NB4 (cell line): ENCODE data around the gene PEAK3.

ENCODE experiments used
- MYC ChIP-seq: IDR thresholded peaks from 2 replicates; pipeline ENCODE4 v1.6.1; 2011; ENCODE audit warnings: low read depth, low read length
- POLR2A ChIP-seq: IDR thresholded peaks from 2 replicates; pipeline ENCODE4 v1.6.1; 2011; ENCODE audit warnings: mild to moderate bottlenecking; ENCODE audit not compliant: insufficient read length; ENCODE audit errors: extremely low read depth
- TF ChIP-seq, protein P1 (sequence below): IDR thresholded peaks from one replicate; pipeline ENCODE4 v1.5.1; 2012; ENCODE audit warnings: low read depth, low read length
- TF ChIP-seq, protein P2 (sequence below): IDR thresholded peaks from 2 replicates; pipeline ENCODE4 v1.6.1; 2011; ENCODE audit warnings: low read depth, low read length

GRCh38 chr19:2305452-2306280 lies 23.7 kb upstream of the PEAK3 start:
- TF ChIP-seq, protein P1, sequence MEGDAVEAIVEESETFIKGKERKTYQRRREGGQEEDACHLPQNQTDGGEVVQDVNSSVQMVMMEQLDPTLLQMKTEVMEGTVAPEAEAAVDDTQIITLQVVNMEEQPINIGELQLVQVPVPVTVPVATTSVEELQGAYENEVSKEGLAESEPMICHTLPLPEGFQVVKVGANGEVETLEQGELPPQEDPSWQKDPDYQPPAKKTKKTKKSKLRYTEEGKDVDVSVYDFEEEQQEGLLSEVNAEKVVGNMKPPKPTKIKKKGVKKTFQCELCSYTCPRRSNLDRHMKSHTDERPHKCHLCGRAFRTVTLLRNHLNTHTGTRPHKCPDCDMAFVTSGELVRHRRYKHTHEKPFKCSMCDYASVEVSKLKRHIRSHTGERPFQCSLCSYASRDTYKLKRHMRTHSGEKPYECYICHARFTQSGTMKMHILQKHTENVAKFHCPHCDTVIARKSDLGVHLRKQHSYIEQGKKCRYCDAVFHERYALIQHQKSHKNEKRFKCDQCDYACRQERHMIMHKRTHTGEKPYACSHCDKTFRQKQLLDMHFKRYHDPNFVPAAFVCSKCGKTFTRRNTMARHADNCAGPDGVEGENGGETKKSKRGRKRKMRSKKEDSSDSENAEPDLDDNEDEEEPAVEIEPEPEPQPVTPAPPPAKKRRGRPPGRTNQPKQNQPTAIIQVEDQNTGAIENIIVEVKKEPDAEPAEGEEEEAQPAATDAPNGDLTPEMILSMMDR = no peak
- TF ChIP-seq MYC = no peak
- no peak for TF ChIP-seq POLR2A
- TF ChIP-seq, protein P2, sequence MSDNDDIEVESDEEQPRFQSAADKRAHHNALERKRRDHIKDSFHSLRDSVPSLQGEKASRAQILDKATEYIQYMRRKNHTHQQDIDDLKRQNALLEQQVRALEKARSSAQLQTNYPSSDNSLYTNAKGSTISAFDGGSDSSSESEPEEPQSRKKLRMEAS = no peak
